PFSK-1 (cell line): ENCODE results near the gene SYT10.

ENCODE experiments used
- POLR2AphosphoS5 ChIP-seq: IDR thresholded peaks from 2 replicates; pipeline ENCODE4 v1.6.1; 2012; ENCODE audit warnings: low read depth, mild to moderate bottlenecking, control low read depth, low read length, moderate library complexity
- SIN3A ChIP-seq: IDR thresholded peaks from 2 replicates; pipeline ENCODE4 v1.6.1; 2012; ENCODE audit warnings: mild to moderate bottlenecking, low read length, moderate library complexity, borderline replicate concordance; ENCODE audit not compliant: insufficient read depth
- TAF1 ChIP-seq: IDR thresholded peaks from 2 replicates; pipeline ENCODE4 v1.6.1; 2012; ENCODE audit warnings: low read length, control low read depth, borderline replicate concordance; ENCODE audit not compliant: insufficient read depth
- TF ChIP-seq, protein P1 (sequence below), 2 experiments: IDR thresholded peaks; 2 replicates each; pipeline versions ENCODE4 v1.6.1 to v1.8.0; 2011 to 2012; ENCODE audit warnings: low read depth in 2 of 2, low read length in 2 of 2, control low read depth in 1 of 2, inconsistent platforms in 1 of 2, mild to moderate bottlenecking in 1 of 2, moderate library complexity in 1 of 2; ENCODE audit not compliant: insufficient read depth in 1 of 2

DNA sequence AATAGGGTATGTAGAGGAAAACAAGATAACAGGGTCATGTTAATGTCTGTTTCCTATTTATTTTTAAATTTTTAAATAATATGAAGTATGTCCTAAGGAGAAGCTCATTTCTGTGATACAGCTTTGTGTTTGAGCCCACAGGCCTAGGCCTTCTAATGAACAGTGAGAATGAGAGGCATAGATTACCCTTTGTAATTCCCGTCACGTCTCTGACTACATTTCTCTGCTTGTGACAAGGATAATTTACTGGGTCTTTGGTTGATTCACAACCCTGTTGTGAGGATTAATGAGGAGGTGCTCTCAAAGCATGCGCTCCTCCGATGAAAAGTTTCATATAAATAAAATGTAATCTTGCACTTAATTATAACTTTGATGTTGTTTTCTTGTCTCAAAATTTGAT is 56.1 kb downstream of the SYT10 start:
- no peak for TF ChIP-seq TAF1
- no peak for TF ChIP-seq POLR2AphosphoS5
- TF ChIP-seq, protein P1, sequence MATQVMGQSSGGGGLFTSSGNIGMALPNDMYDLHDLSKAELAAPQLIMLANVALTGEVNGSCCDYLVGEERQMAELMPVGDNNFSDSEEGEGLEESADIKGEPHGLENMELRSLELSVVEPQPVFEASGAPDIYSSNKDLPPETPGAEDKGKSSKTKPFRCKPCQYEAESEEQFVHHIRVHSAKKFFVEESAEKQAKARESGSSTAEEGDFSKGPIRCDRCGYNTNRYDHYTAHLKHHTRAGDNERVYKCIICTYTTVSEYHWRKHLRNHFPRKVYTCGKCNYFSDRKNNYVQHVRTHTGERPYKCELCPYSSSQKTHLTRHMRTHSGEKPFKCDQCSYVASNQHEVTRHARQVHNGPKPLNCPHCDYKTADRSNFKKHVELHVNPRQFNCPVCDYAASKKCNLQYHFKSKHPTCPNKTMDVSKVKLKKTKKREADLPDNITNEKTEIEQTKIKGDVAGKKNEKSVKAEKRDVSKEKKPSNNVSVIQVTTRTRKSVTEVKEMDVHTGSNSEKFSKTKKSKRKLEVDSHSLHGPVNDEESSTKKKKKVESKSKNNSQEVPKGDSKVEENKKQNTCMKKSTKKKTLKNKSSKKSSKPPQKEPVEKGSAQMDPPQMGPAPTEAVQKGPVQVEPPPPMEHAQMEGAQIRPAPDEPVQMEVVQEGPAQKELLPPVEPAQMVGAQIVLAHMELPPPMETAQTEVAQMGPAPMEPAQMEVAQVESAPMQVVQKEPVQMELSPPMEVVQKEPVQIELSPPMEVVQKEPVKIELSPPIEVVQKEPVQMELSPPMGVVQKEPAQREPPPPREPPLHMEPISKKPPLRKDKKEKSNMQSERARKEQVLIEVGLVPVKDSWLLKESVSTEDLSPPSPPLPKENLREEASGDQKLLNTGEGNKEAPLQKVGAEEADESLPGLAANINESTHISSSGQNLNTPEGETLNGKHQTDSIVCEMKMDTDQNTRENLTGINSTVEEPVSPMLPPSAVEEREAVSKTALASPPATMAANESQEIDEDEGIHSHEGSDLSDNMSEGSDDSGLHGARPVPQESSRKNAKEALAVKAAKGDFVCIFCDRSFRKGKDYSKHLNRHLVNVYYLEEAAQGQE (IDR thresholded peaks at IDR 0.05; ENCODE audit: insufficient read depth in 1 of 2, low read depth in 2 of 2, low read length in 2 of 2) = no peak
- no peak for TF ChIP-seq SIN3A
